Stimulated activated CD4-positive, alpha-beta T cell treated with anti-CD3 and anti-CD28 coated beads, Interleukin-12 subunit alpha, Interleukin-12 subunit beta, amount 100 ng/mL, for 4 hours (primary cell): Measurements from ENCODE around the gene CCDC24.

ENCODE experiments used
- DNase-seq: peaks from one replicate; pipeline ENCODE4 v3.0.0-alpha.2; 2020

CCDC24 gene

GRCh38 chr1:43991476-43992231 lies at the start of gene CCDC24:
Gene CCDC24, plus strand, starts transcription at chr1:43991599. Its CDS starts 280 bp downstream, at chr1:43991879.
- peak; percentile 71 for DNase-seq

GRCh38 chr1:43942411-43942810 lies 49.0 kb upstream of the CCDC24 start:
- DNase-seq = no peak

- no peak for DNase-seq
Measured at GRCh38 chr1:43944860-43945259, 46.5 kb upstream of the CCDC24 start.

- no peak for DNase-seq
Measured at GRCh38 chr1:43945674-43946235, 45.6 kb upstream of the CCDC24 start.

- peak; percentile 93 for DNase-seq
Measured at GRCh38 chr1:43946236-43947060, 45.0 kb upstream of the CCDC24 start, which contains the start of gene IPO13. Gene IPO13, plus strand, starts transcription at chr1:43946950. Its CDS starts 651 bp downstream, at chr1:43947601.

- DNase-seq = no peak
Measured at GRCh38 chr1:43947061-43947873, 44.1 kb upstream of the CCDC24 start.

GRCh38 chr1:43947874-43948437 lies 43.4 kb upstream of the CCDC24 start:
- DNase-seq = no peak

GRCh38 chr1:43949678-43950077 lies 41.7 kb upstream of the CCDC24 start:
- DNase-seq = no peak

GRCh38 chr1:43951021-43951985 lies 40.1 kb upstream of the CCDC24 start:
- DNase-seq = no peak

GRCh38 chr1:43952731-43953346 lies 38.6 kb upstream of the CCDC24 start:
- no peak for DNase-seq

GRCh38 chr1:43953361-43953760 lies 38.0 kb upstream of the CCDC24 start:
- DNase-seq = no peak

- DNase-seq = no peak
Measured at GRCh38 chr1:43954036-43954435, 37.4 kb upstream of the CCDC24 start.

- DNase-seq = no peak
Measured at GRCh38 chr1:43956234-43956633, 35.2 kb upstream of the CCDC24 start.

GRCh38 chr1:43957407-43958040 lies 33.9 kb upstream of the CCDC24 start:
- no peak for DNase-seq

GRCh38 chr1:43958351-43959255 lies 32.8 kb upstream of the CCDC24 start:
- DNase-seq = no peak

GRCh38 chr1:43960798-43961197 lies 30.6 kb upstream of the CCDC24 start:
- DNase-seq = no peak

- DNase-seq = no peak
Measured at GRCh38 chr1:43961692-43962091, 29.7 kb upstream of the CCDC24 start.

GRCh38 chr1:43962324-43962723 lies 29.1 kb upstream of the CCDC24 start:
- DNase-seq = no peak

GRCh38 chr1:43963006-43963405 lies 28.4 kb upstream of the CCDC24 start:
- no peak for DNase-seq
